ENCODE data around the gene LCN1.

Gene LCN1

DNA sequence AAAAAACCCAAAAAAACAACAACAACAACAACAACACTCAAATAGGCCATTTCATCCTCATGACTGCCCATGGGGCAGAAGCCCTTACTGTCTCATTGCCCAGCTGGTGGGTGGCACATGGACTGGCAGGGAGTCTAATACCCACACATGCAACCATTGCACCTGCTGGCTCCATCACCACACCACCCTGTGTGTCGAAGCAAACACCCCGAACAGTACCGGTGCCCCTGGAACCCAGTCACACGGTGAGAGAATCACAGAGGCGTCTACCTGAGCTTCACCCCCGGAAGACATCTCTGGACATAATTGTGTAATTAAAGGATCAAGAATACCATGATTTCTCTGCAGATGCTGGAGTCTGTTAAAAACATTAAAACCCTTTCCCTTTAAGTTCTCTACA lies 46.8 kb downstream of the LCN1 start:
- Histone ChIP-seq H3K27ac (no peak overlapping the region), H3K4me2 (no peak overlapping the region), H3K9ac (no peak overlapping the region), H3K36me3 (no peaks in the 10 kb centered on the region), H3K4me1 (peaks cover 18% of the 10 kb centered on the region), H4K20me1 (no peaks in the 10 kb centered on the region), H3K9me3 (no peaks in the 10 kb centered on the region), H3K4me3 (no peak overlapping the region), H3K27me3 (no peaks in the 10 kb centered on the region)
- TF ChIP-seq Cebpa-rat (IDR thresholded peaks at IDR 0.05) = no peak

DNA sequence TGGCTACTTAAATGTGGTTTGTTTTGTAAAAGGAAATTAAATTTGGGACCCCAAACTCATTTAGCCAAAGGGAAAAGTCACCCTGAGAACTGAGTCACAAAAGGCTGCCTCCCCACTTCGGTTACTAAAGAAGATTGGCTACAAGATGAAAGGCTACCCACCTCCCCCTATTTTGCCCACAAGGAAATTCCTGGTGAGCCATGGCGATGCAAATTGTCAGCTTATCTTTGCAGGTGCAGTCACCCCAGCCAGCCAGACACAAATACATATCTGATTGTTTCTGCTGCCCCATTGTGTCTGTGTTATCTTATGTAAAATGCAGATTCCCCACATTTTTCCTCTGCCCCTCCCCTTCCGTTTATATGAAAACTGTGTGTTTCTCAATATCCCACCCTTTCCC lies 49.2 kb downstream of the LCN1 start:
- H3K27me3 ChIP-seq = no peaks in the 10 kb centered on the region
- no peak overlapping the region for H3K9ac ChIP-seq
- no peak for TF ChIP-seq Cebpa-rat (IDR thresholded peaks at IDR 0.05)
- H3K36me3 ChIP-seq = no peaks in the 10 kb centered on the region
- peaks cover 10% of the 10 kb centered on the region for H3K4me1 ChIP-seq
- no peak overlapping the region for H3K27ac ChIP-seq
- H4K20me1 ChIP-seq = no peaks in the 10 kb centered on the region
- H3K9me3 ChIP-seq = no peaks in the 10 kb centered on the region
- no peak overlapping the region for H3K4me3 ChIP-seq
- H3K4me2 ChIP-seq = no peak overlapping the region

DNA sequence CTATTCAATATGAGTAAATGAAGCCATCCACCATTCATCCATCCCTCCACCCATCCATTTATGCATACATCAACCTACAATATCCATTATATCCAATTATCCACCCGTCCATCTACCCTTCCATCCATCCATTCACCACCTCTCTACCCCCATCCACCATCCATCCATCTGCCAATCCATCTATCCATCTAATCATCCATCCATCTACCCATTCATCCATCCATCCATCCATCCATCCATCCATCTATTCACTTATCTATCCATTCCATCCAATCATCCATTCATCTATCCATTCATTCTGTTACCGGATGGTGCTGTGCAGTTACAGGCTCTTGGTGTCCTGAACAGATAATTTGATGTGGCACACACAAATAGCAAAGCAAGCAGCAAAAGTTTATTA lies 51.0 kb downstream of the LCN1 start:
- no peaks in the 10 kb centered on the region for H3K9me3 ChIP-seq
- no peak overlapping the region for H3K4me2 ChIP-seq
- no peak overlapping the region for H3K27ac ChIP-seq
- no peaks in the 10 kb centered on the region for H3K27me3 ChIP-seq
- no peak for TF ChIP-seq Cebpa-rat (IDR thresholded peaks at IDR 0.05)
- H3K4me1 ChIP-seq = no peaks in the 10 kb centered on the region
- H3K36me3 ChIP-seq = no peaks in the 10 kb centered on the region
- no peak overlapping the region for H3K4me3 ChIP-seq
- H3K9ac ChIP-seq = no peak overlapping the region
- H4K20me1 ChIP-seq = no peaks in the 10 kb centered on the region

DNA sequence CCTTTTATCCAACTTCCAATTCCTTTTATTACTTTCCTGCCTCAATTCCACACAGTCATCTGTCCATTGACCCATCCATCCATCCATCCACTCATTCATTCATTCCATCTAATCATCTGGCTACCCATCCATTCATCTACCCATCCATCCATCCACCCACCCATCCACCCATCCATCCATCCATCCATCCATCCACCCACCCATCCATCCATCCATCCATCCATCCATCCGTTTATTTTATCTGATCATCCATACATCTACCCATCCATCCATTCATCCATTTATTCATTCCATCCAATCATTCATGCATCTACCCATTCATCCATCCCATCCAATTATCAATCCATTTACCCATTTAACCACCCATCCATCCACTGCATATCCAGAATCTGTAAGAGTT lies 51.9 kb downstream of the LCN1 start:
- no peak overlapping the region for H3K4me2 ChIP-seq
- H3K4me1 ChIP-seq = no peaks in the 10 kb centered on the region
- no peak for TF ChIP-seq Cebpa-rat (IDR thresholded peaks at IDR 0.05)
- no peaks in the 10 kb centered on the region for H3K36me3 ChIP-seq
- H3K27me3 ChIP-seq = no peaks in the 10 kb centered on the region
- no peaks in the 10 kb centered on the region for H4K20me1 ChIP-seq
- no peak overlapping the region for H3K27ac ChIP-seq
- H3K4me3 ChIP-seq = no peak overlapping the region
- H3K9me3 ChIP-seq = no peaks in the 10 kb centered on the region
- H3K9ac ChIP-seq = no peak overlapping the region

DNA sequence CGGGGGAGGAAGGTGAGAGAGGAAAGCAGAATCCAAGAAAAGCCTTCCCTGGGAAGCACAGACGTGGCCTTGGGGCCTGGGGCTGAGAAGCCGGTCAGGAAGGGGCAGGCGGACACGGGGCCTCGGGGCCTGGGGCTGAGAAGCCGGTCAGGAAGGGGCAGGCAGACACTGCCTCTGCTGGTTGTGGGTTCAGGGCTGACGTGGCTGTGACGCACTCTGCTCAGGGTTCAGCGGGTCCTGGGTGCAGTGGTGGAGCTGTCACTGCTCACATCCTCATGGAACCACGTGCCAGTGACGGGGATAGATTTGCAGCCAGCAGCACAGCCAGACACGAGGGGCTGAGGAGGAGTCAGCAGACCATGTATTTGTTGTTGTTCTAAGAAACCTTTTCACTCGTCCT lies 53.1 kb downstream of the LCN1 start:
- Histone ChIP-seq H3K9ac (no peak overlapping the region), H3K36me3 (no peaks in the 10 kb centered on the region), H4K20me1 (no peaks in the 10 kb centered on the region), H3K27ac (no peak overlapping the region), H3K4me3 (no peak overlapping the region), H3K4me1 (no peaks in the 10 kb centered on the region), H3K4me2 (no peak overlapping the region), H3K9me3 (no peaks in the 10 kb centered on the region), H3K27me3 (no peaks in the 10 kb centered on the region)
- TF ChIP-seq Cebpa-rat (IDR thresholded peaks at IDR 0.05) = no peak

DNA sequence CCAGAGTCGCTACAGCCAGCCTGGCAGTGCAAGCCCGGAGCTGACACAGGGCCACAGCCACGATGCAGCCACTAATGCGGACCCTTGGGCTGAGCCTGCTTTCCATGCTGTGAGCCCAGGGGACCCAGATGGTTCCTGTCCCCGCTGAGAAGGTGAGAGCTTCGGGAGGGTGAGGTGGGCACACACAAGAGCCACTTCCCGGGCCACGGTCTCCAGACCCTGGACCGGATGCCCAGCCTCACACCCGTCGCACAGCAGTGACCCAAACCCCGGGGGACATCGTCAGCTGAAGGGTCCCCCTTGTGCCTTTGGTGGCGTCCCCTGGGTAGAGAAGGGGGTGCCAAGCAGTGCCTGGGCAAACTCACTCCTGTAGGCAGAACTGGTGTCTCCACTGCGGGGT lies 53.7 kb downstream of the LCN1 start:
- Histone ChIP-seq H4K20me1 (no peaks in the 10 kb centered on the region), H3K4me3 (no peak overlapping the region), H3K9ac (no peak overlapping the region), H3K27ac (no peak overlapping the region), H3K27me3 (no peaks in the 10 kb centered on the region), H3K9me3 (no peaks in the 10 kb centered on the region), H3K4me2 (no peak overlapping the region), H3K36me3 (no peaks in the 10 kb centered on the region), H3K4me1 (no peaks in the 10 kb centered on the region)
- TF ChIP-seq Cebpa-rat (IDR thresholded peaks at IDR 0.05) = no peak

All from BLaER1 (cell line).